Panc1 (cell line): ENCODE results near the gene CMKLR1.

Source experiments
- POLR2AphosphoS5 ChIP-seq: IDR thresholded peaks from 2 replicates; pipeline ENCODE4 v1.6.1; 2012; ENCODE audit warnings: mild to moderate bottlenecking, low read depth, low read length, moderate library complexity
- SIN3A ChIP-seq: IDR thresholded peaks from 2 replicates; pipeline ENCODE4 v1.6.1; 2012; ENCODE audit warnings: low read depth, mild to moderate bottlenecking, low read length, moderate library complexity, borderline replicate concordance; ENCODE audit not compliant: insufficient read depth
- TF ChIP-seq, protein P1 (sequence below): fragments of 450-650 bp; IDR thresholded peaks from 2 replicates; pipeline ENCODE4 v1.5.1; 2017; ENCODE audit warnings: mild to moderate bottlenecking

DNA sequence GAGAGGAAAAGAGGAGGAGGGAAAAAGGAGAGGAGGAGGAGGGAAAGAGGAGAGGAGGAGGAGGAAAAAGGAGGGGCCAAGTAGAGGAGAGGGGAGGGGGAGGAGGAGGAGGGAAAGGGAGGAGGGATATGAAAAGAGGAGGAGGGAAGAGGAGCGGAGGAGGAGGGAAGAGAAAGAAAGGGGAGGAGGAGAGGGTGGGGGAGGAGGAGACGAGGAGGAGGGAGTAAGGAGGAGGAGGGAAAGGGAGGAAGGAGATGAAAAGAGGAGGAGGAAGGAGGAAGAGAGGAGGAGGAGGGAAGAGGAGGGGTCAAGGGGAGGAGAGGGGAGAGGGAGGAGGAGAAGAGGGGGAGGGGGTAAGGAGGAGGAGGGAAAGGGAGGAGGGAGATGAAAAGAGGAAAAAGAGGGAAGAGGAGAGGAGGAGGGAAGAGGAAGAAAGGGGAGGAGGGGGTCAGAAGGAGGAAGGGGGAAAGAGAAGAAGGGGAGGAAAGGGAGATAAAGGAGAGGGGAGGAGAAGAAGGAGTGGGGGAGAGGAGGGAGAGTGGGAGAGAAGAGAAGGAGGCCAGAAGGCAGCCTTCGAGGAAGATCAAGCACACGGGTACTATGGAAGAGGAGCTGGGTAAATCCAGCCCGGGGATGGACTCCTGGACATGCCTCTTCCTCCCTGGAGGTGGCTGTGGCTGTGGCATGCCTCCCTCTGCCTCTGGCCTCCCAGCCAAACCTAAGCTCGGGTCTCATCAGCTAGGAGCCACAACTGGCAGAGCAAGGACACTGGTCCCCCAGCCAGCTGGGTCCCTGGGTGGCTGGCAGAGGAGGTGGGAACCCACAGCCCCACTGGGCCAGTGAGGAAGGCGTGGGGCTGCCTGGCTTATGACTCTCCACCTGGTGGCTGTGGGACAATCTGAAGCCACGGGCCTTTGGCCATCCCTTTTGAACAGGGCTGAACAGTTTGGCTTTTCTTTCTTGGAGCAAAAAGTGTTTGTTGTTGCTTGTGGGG lies 3.0 kb upstream of the CMKLR1 start:
- TF ChIP-seq, protein P1, sequence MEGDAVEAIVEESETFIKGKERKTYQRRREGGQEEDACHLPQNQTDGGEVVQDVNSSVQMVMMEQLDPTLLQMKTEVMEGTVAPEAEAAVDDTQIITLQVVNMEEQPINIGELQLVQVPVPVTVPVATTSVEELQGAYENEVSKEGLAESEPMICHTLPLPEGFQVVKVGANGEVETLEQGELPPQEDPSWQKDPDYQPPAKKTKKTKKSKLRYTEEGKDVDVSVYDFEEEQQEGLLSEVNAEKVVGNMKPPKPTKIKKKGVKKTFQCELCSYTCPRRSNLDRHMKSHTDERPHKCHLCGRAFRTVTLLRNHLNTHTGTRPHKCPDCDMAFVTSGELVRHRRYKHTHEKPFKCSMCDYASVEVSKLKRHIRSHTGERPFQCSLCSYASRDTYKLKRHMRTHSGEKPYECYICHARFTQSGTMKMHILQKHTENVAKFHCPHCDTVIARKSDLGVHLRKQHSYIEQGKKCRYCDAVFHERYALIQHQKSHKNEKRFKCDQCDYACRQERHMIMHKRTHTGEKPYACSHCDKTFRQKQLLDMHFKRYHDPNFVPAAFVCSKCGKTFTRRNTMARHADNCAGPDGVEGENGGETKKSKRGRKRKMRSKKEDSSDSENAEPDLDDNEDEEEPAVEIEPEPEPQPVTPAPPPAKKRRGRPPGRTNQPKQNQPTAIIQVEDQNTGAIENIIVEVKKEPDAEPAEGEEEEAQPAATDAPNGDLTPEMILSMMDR = no peak
- TF ChIP-seq SIN3A (no peak), POLR2AphosphoS5 (no peak)
